Fibroblast of lung (primary cell): ENCODE measurements around the gene TMEM59. TPM values are rescaled to one million over a fixed set of nuclear protein-coding genes. Genes with fewer than 3 reads are reported as not detected.
"Not testable (repeated sequence)": the region's sequence is repeated elsewhere in the genome, so short reads cannot be mapped to it uniquely, and the experiment has no call there.

Experiments used
- DNase-seq, 2 donors: peaks; one replicate each; pipeline versions ENCODE4 v3.0.0 to v3.0.0-alpha.2; 2010; ENCODE audit warnings: low read depth in 2 of 2
- H2AFZ ChIP-seq: 2 replicates; pipeline ENCODE4 v1.5.1; 2012; ENCODE audit warnings: low read length, control low read depth, inconsistent platforms
- H3K27ac ChIP-seq: 2 replicates; pipeline ENCODE4 v1.5.1; 2011; ENCODE audit warnings: low read length, control low read depth; ENCODE audit not compliant: insufficient read depth
- H3K27me3 ChIP-seq: 2 replicates; pipeline ENCODE4 v1.5.1; 2011; ENCODE audit warnings: mild to moderate bottlenecking, low read length; ENCODE audit not compliant: control insufficient read depth, insufficient read depth
- H3K36me3 ChIP-seq: 2 replicates; pipeline ENCODE4 v1.5.1; 2011; ENCODE audit warnings: low read length; ENCODE audit not compliant: control insufficient read depth, insufficient read depth
- H3K4me1 ChIP-seq: 2 replicates; pipeline ENCODE4 v1.5.1; 2011; ENCODE audit warnings: low read length; ENCODE audit not compliant: control insufficient read depth, insufficient read depth; ENCODE audit errors: extremely low read depth
- H3K4me2 ChIP-seq: 2 replicates; pipeline ENCODE4 v1.5.1; 2011; ENCODE audit warnings: low read length, control low read depth; ENCODE audit not compliant: insufficient read depth; ENCODE audit errors: extremely low read depth
- H3K4me3 ChIP-seq, 4 experiments: fragments of 200-600 bp in 1 of 4; sonication (generic) in 1 of 4; replicated peaks in 1 of 4; 2 replicates each; pipeline ENCODE4 v1.5.1; 2011 to 2016; ENCODE audit warnings: low read length in 4 of 4, low read depth in 3 of 4, mild to moderate bottlenecking in 3 of 4, control low read depth in 2 of 4, inconsistent platforms in 1 of 4, mixed read lengths in 1 of 4; ENCODE audit not compliant: insufficient read depth in 1 of 4; ENCODE audit errors: control extremely low read depth in 1 of 4
- H3K79me2 ChIP-seq: 2 replicates; pipeline ENCODE4 v1.5.1; 2012; ENCODE audit warnings: mild to moderate bottlenecking, low read length, inconsistent platforms; ENCODE audit not compliant: control insufficient read depth, insufficient read depth
- H3K9ac ChIP-seq: 2 replicates; pipeline ENCODE4 v1.5.1; 2011; ENCODE audit warnings: mild to moderate bottlenecking, low read length, control low read depth; ENCODE audit not compliant: insufficient read depth
- H3K9me3 ChIP-seq: 2 replicates; pipeline ENCODE4 v1.5.1; 2012; ENCODE audit warnings: low read depth, low read length; ENCODE audit not compliant: control insufficient read depth, insufficient read depth
- H4K20me1 ChIP-seq: 2 replicates; pipeline ENCODE4 v1.5.1; 2011; ENCODE audit warnings: low read length; ENCODE audit not compliant: control insufficient read depth, insufficient read depth; ENCODE audit errors: extremely low read depth
- CTCF ChIP-seq, 2 donors: IDR thresholded peaks in 1 of 2; conservative IDR thresholded peaks in 1 of 2; 1 replicate in 1 of 2; 2 replicates in 1 of 2; pipeline ENCODE4 v1.5.1; 2011 to 2012; ENCODE audit warnings: low read length in 2 of 2, control low read depth in 1 of 2, inconsistent platforms in 1 of 2, low read depth in 1 of 2, mild to moderate bottlenecking in 1 of 2
- EZH2 ChIP-seq: IDR thresholded peaks from 2 replicates; pipeline ENCODE4 v1.5.1; 2012; ENCODE audit warnings: low read length, control low read depth, mild to moderate bottlenecking; ENCODE audit errors: missing control alignments
- polyA plus RNA-seq, 2 donors: library from polyadenylated mRNA; depleted of rRNA in 1 of 2; stranded (reverse) in 1 of 2; unstranded in 1 of 2; fragments of >200 nt; gene quantifications; 2 replicates each; pipeline ENCODE4 v1.2.1, GENCODE V29; 2011 to 2012; ENCODE audit warnings: missing spikeins in 1 of 2
- total RNA-seq: library from RNA; depleted of rRNA; stranded (reverse); fragments of >200 nt; gene quantifications from 2 replicates; pipeline ENCODE4 v1.2.1, GENCODE V29; 2014

The TMEM59 gene
- total and polyA plus RNA-seq, 2 donors (not counting 1 experiment from before 2014, with no cell fraction given): 431 to 480 TPM

GRCh38 chr1:54006508-54006907 is 46.5 kb downstream of the TMEM59 start:
- Histone ChIP-seq H3K9me3 (no peaks in the 10 kb centered on the region), H3K27ac (no peak overlapping the region), H3K4me2 (no peak overlapping the region), H3K79me2 (no peaks in the 10 kb centered on the region), H3K9ac (no peak overlapping the region), H3K36me3 (no peaks in the 10 kb centered on the region), H4K20me1 (no peaks in the 10 kb centered on the region), H2AFZ (no peak overlapping the region), H3K4me1 (no peaks in the 10 kb centered on the region), H3K27me3 (peaks cover 26% of the 10 kb centered on the region), H3K4me3 (no peak overlapping the region)
- TF ChIP-seq CTCF (conservative IDR thresholded peaks at IDR 0.05 in 1 of 2, IDR thresholded peaks at IDR 0.05 in 1 of 2; ENCODE audit: low read depth in 1 of 2, low read length in 2 of 2) (no peak), EZH2 (no peak)
- DNase-seq: no peak

GRCh38 chr1:54004481-54005049 is 48.4 kb downstream of the TMEM59 start:
- H3K9me3 ChIP-seq: no peaks in the 10 kb centered on the region
- DNase-seq: no peak
- H3K4me1 ChIP-seq: no peaks in the 10 kb centered on the region
- no peaks in the 10 kb centered on the region for H4K20me1 ChIP-seq
- peaks cover 20% of the 10 kb centered on the region for H3K27me3 ChIP-seq
- no peak overlapping the region for H3K4me3 ChIP-seq
- no peak overlapping the region for H3K9ac ChIP-seq
- H2AFZ ChIP-seq: no peak overlapping the region
- no peaks in the 10 kb centered on the region for H3K79me2 ChIP-seq
- H3K27ac ChIP-seq: no peak overlapping the region
- no peak for TF ChIP-seq EZH2
- TF ChIP-seq CTCF (conservative IDR thresholded peaks at IDR 0.05 in 1 of 2, IDR thresholded peaks at IDR 0.05 in 1 of 2; ENCODE audit: low read depth in 1 of 2, low read length in 2 of 2): no peak
- H3K36me3 ChIP-seq: no peaks in the 10 kb centered on the region
- H3K4me2 ChIP-seq: no peak overlapping the region

GRCh38 chr1:54003750-54004480 is 49.1 kb downstream of the TMEM59 start:
- not testable (repeated sequence) for H3K79me2 ChIP-seq, H3K4me3 ChIP-seq, H3K9ac ChIP-seq, H4K20me1 ChIP-seq, H3K27ac ChIP-seq, H2AFZ ChIP-seq, DNase-seq, H3K4me2 ChIP-seq, H3K4me1 ChIP-seq, H3K9me3 ChIP-seq, H3K36me3 ChIP-seq
- H3K27me3 ChIP-seq: peaks cover 15% of the 10 kb centered on the region
